ENCODE results near the gene RFTN1. TPM values are rescaled to one million over a fixed set of nuclear protein-coding genes. Genes with fewer than 3 reads are reported as not detected.

The RFTN1 gene
- total and polyA plus RNA-seq, 7 donors: 10.9 to 26.4 (median 22.2) TPM

DNA sequence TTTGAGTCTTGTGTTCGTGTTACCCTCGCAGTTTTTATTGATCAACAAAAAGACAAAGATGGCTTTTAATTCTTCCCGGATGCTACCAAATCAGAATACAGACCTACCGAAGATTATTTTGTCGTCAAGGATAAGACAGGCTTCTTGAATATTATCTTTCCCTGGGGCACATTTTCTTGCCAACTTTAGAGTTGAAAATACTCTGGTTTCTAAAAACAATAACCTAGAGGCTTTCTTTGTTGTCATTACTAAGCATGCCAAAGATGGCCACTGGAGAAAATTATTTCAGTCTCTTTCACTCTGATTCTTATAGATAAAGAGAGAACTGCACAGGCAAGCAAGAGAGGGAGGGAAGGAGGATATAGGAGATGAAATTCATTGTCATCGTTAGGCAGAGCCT, 214.6 kb downstream of the RFTN1 start:
- H3K4me1 ChIP-seq: peaks cover 0 to 14% (median 12%) of the 10 kb centered on the region in 4 donors
- peak overlapping the region in 2 of 4 donors; percentile 33 to 51 for H3K27ac ChIP-seq
- no peak overlapping the region for H3K4me3 ChIP-seq
- no peaks in the 10 kb centered on the region for H3K9me3 ChIP-seq
- H3K36me3 ChIP-seq: peaks cover 0 to 42% (median 12%) of the 10 kb centered on the region in 4 donors
- no peaks in the 10 kb centered on the region for H3K27me3 ChIP-seq
- intact Hi-C loops (cut with DNase I): loop anchor here (10.0 kb wide), 1 partner anchor 216 kb away; the partner anchor contains the start of gene RFTN1
- no peak for DNase-seq
- TF ChIP-seq POLR2AphosphoS5 (IDR thresholded peaks at IDR 0.05) (no peak), POLR2A (IDR thresholded peaks at IDR 0.05) (no peak), EP300 (IDR thresholded peaks at IDR 0.05) (no peak)
- TF ChIP-seq, protein P1, sequence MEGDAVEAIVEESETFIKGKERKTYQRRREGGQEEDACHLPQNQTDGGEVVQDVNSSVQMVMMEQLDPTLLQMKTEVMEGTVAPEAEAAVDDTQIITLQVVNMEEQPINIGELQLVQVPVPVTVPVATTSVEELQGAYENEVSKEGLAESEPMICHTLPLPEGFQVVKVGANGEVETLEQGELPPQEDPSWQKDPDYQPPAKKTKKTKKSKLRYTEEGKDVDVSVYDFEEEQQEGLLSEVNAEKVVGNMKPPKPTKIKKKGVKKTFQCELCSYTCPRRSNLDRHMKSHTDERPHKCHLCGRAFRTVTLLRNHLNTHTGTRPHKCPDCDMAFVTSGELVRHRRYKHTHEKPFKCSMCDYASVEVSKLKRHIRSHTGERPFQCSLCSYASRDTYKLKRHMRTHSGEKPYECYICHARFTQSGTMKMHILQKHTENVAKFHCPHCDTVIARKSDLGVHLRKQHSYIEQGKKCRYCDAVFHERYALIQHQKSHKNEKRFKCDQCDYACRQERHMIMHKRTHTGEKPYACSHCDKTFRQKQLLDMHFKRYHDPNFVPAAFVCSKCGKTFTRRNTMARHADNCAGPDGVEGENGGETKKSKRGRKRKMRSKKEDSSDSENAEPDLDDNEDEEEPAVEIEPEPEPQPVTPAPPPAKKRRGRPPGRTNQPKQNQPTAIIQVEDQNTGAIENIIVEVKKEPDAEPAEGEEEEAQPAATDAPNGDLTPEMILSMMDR (IDR thresholded peaks at IDR 0.05): no peak
- WGBS, 2 donors: 87 to 94% methylated on average over 6 of the region's 6 CpGs

DNA sequence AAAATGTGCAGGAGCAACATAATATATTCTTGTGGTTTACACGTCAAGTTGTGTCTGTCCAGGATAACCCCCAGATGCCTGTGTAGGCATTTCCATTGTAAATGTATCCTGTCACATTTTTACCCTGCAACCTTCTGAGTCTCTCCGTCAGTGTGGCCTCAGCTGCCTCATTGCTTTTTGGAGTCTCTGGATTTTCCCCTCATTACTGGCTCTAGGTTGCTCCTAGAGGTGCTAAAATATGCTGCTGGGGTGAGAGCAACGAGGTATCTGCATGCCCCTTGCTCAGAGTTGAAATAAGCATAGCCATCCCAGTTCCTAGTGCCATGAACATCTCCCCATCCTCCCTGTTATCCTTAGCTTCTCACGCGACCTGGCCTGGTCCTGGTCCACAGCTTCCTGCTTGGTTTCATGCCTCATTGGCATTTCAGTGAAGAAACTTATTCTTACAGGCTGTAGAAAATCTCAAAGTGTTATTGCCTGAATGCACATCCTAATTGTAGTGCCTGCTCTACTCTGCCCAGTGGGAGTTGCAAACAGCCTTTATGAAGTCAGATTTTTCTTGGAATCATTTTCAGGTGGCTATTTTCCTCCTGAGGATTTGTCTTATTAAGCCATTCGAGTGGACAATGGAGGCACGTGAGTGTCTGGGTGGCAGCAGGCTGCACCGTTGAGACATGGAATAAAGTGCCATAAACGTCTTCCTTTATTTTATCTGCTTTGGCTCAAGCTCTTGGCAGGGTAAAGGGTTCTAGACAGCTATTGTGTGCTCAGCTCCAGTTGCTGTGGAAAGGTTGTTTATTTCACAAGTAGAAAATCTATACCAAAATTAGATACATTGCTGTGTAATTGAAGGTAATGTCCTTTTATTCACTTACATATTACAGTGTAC, 215.3 kb downstream of the RFTN1 start:
- Histone ChIP-seq H3K4me1 (peaks cover 0 to 14% (median 12%) of the 10 kb centered on the region in 4 donors), H3K4me3 (no peak overlapping the region), H3K27me3 (no peaks in the 10 kb centered on the region), H3K27ac (peak overlapping the region in 2 of 4 donors; percentile 33 to 51), H3K9me3 (no peaks in the 10 kb centered on the region), H3K36me3 (peaks cover 0 to 37% (median 12%) of the 10 kb centered on the region in 4 donors)
- 77 to 82% methylated on average over 9 of the region's 9 CpGs for WGBS, 2 donors
- TF ChIP-seq POLR2AphosphoS5 (IDR thresholded peaks at IDR 0.05): peak in 3 of 4 donors; percentile 19 to 45 (median 39)
- TF ChIP-seq, protein P1 (IDR thresholded peaks at IDR 0.05): no peak
- no peak for TF ChIP-seq EP300 (IDR thresholded peaks at IDR 0.05)
- intact Hi-C loops (cut with DNase I): loop anchor here (10.0 kb wide), 1 partner anchor 217 kb away; the partner anchor contains the start of gene RFTN1
- DNase-seq: no peak

DNA sequence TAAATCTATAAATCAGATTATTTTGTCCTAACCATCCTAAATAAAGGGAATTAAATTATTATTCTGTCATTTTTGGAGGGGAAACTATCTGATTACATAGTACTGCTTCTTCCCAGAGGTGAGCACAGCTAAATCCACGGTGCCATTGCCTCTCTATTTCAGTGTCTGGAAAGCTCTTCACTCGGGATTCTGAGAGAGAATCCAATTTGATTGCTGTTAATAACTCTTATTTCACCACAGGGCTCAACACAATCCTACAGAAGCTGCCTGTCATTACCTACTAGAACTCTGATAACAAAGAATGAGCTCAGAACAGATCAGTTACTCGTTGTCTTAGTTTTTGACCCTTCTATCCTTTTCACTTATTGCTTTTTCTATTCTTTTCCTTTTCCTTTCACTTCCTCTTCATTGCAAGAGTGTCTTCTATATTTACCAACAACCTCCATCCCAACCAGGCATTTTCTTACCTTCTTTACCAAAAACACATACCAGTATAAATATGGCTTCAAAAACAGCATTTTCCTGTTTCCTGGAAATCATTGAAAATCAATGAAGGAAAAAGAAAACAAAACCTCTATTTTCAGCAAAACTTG, 218.1 kb downstream of the RFTN1 start:
- H3K27me3 ChIP-seq: no peaks in the 10 kb centered on the region
- H3K4me3 ChIP-seq: no peak overlapping the region
- DNase-seq: no peak
- no peak for TF ChIP-seq POLR2A (IDR thresholded peaks at IDR 0.05)
- TF ChIP-seq EP300 (IDR thresholded peaks at IDR 0.05): no peak
- TF ChIP-seq, protein P1 (IDR thresholded peaks at IDR 0.05): no peak
- no peak for TF ChIP-seq POLR2AphosphoS5 (IDR thresholded peaks at IDR 0.05)
- H3K27ac ChIP-seq: no peak overlapping the region
- peaks cover 0 to 18% (median 12%) of the 10 kb centered on the region in 4 donors for H3K4me1 ChIP-seq
- H3K36me3 ChIP-seq: peaks cover 0 to 18% (median 5%) of the 10 kb centered on the region in 4 donors
- intact Hi-C loops (cut with DNase I): loop anchor here (10.0 kb wide), 1 partner anchor 219 kb away; the partner anchor contains the start of gene RFTN1
- WGBS, 2 donors: 79 to 86% methylated on average over 3 of the region's 3 CpGs
- H3K9me3 ChIP-seq: no peaks in the 10 kb centered on the region

- 82 to 88% methylated on average over 5 of the region's 5 CpGs for WGBS, 2 donors
- no peaks in the 10 kb centered on the region for H3K27me3 ChIP-seq
- no peak for DNase-seq
- peaks cover 0 to 18% (median 5%) of the 10 kb centered on the region in 4 donors for H3K36me3 ChIP-seq
- H3K4me3 ChIP-seq: no peak overlapping the region
- no peak overlapping the region for H3K27ac ChIP-seq
- TF ChIP-seq EP300 (IDR thresholded peaks at IDR 0.05) (no peak), POLR2AphosphoS5 (IDR thresholded peaks at IDR 0.05) (no peak), POLR2A (IDR thresholded peaks at IDR 0.05) (no peak)
- TF ChIP-seq, protein P1 (IDR thresholded peaks at IDR 0.05): no peak
- H3K9me3 ChIP-seq: no peaks in the 10 kb centered on the region
- intact Hi-C loops (cut with DNase I): loop anchor here (10.0 kb wide), 1 partner anchor 220 kb away; the partner anchor contains the start of gene RFTN1
- H3K4me1 ChIP-seq: peaks cover 0 to 19% (median 12%) of the 10 kb centered on the region in 4 donors
These were observed 218.7 kb downstream of the RFTN1 start for GRCh38 chr3:16294844-16295243.

Measured in sigmoid colon (tissue), 7 donors.